ENCODE results near the gene S100A12.

S100A12 gene

GRCh38 chr1:153404768-153405167 lies 29.3 kb upstream of the S100A12 start:
- TF ChIP-seq, protein P1, sequence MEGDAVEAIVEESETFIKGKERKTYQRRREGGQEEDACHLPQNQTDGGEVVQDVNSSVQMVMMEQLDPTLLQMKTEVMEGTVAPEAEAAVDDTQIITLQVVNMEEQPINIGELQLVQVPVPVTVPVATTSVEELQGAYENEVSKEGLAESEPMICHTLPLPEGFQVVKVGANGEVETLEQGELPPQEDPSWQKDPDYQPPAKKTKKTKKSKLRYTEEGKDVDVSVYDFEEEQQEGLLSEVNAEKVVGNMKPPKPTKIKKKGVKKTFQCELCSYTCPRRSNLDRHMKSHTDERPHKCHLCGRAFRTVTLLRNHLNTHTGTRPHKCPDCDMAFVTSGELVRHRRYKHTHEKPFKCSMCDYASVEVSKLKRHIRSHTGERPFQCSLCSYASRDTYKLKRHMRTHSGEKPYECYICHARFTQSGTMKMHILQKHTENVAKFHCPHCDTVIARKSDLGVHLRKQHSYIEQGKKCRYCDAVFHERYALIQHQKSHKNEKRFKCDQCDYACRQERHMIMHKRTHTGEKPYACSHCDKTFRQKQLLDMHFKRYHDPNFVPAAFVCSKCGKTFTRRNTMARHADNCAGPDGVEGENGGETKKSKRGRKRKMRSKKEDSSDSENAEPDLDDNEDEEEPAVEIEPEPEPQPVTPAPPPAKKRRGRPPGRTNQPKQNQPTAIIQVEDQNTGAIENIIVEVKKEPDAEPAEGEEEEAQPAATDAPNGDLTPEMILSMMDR (IDR thresholded peaks at IDR 0.05; ENCODE audit: control insufficient read depth, extremely low read depth, insufficient read depth) = peak; percentile 56
- no peak overlapping the region for H3K4me3 ChIP-seq (ENCODE audit: low read depth, low read length)
- DNase-seq (ENCODE audit: low read depth) = no peak

DNA sequence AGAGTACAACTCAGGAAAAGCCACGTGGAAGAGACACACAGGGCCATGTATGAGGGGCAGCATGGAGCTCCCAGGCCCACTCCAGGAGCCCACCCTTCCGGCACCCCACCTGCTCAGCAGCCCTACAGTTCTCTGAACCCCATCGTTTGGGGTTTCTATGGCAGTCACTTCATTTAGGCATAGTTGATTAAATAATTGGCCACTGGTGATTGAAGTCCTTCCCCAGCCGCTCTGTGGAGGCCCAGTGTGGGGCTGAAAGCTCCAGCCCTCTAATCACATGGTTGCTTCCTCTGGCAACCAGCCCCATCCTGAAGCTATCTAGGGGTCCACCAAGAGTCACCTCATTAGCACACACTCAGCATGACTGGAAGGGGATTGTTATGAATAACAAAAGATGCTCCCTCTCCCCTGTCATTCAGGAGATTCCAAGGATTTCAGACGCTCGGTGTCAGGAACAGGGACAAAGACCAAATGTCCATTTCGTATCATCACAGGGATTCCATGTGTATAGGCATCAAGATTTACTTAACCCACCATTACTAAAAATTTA lies 28.7 kb upstream of the S100A12 start:
- TF ChIP-seq, protein P1 (IDR thresholded peaks at IDR 0.05; ENCODE audit: control insufficient read depth, extremely low read depth, insufficient read depth) = no peak

DNA sequence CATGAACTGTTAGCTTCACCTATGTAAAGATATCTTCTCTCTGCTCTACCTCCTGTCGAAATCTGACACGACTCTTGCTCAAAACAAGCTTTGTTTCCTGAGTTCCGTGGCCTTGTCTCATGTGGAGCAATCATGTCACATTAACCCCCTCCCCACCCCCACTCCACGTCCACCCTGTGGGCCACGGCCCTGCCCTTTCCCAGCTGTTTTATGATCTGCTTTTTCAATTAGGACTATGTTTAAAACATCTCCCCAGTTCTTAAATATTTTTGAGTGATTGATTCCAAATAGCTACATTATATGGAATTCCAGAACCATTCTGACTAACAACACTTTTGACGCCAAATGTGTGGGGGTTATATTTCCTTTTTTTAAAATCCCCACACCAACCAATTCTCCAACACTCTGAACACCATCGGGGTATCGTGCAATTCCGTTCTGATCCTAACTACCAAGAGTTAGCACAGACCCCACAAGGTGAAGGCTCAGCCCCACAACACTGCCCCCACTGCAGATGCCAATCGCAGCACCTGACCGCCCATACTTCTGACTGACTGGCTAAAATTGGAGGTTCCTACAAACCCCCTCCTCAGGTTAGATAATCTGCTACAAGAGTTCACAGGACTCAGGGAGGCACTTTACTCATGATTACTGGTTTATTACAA lies 28.1 kb upstream of the S100A12 start:
- DNase-seq (ENCODE audit: low read depth) = no peak
- H3K4me3 ChIP-seq (ENCODE audit: low read depth, low read length) = no peak overlapping the region
- TF ChIP-seq, protein P1 (IDR thresholded peaks at IDR 0.05; ENCODE audit: control insufficient read depth, extremely low read depth, insufficient read depth) = no peak

More for the DNA sequence above, 28.7 kb upstream of the S100A12 start:
- no peak for DNase-seq (ENCODE audit: low read depth)
- no peak overlapping the region for H3K4me3 ChIP-seq (ENCODE audit: low read depth, low read length)

- H3K4me3 ChIP-seq (ENCODE audit: low read depth, low read length) = no peak overlapping the region
- TF ChIP-seq, protein P1 (IDR thresholded peaks at IDR 0.05; ENCODE audit: control insufficient read depth, extremely low read depth, insufficient read depth) = no peak
- no peak for DNase-seq (ENCODE audit: low read depth)
Measured at GRCh38 chr1:153402226-153402625, 26.8 kb upstream of the S100A12 start.

DNA sequence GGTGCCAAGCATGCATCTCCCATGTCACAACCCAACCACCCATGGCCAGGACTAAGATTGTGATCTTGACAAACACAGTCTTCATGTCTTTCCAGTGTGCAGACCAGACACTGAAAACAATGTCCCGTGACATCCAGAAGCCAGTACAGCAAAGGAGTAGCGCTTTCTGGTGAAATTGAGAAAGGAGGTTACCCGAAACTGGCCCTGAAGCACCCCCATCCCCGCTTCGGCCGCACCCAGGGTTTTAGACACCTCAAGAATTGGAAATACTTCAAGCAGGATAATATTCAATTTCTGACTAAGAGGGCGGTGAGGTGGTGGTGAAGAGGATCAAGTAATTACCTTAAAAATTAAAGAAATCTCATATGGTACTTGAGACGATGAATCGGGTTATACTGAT lies 26.0 kb upstream of the S100A12 start:
- TF ChIP-seq, protein P1 (IDR thresholded peaks at IDR 0.05; ENCODE audit: control insufficient read depth, extremely low read depth, insufficient read depth) = no peak
- no peak overlapping the region for H3K4me3 ChIP-seq (ENCODE audit: low read depth, low read length)
- no peak for DNase-seq (ENCODE audit: low read depth)

DNA sequence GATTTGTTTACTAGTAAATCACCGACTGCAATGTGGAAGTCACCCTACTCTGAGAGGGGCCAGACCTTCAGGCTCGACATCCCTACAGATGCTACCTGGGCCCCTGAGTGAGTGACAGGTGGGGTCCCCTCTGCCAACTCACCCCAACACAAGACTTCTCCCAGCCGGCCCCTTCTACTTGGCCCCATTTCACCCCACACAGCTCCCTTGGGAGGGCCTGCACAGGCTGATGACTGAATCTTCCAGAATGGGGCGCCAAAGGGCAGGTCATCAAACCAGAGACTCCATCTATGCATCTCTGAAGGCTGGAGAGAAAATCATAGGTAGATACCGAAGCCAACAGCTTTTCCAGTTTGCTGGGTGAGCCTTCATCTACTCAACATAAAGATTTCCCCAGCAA lies 24.8 kb upstream of the S100A12 start:
- DNase-seq (ENCODE audit: low read depth) = no peak
- TF ChIP-seq, protein P1 (IDR thresholded peaks at IDR 0.05; ENCODE audit: control insufficient read depth, extremely low read depth, insufficient read depth) = no peak
- H3K4me3 ChIP-seq (ENCODE audit: low read depth, low read length) = no peak overlapping the region

All from LNCaP clone FGC (cell line).